ENCODE measurements around the gene GHITM.

DNA sequence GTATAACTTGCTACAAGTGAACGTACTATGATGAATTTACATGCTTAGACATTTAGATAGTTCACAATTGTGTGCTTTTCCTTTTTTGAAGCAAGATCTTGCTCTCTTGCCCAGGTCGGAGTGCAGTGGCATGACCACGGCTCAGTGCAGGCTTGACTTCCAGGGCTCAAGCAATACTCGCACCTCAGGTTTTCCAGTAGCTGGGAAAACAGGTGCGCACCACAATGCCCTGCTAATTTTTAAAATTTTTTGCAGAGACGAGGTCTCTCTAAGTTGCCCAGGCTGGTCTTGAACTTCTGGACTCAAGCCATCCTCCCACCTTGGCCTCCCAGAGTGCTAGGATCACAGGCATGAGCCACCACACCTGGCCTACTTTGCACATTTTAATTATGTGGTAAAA is 36.1 kb downstream of the GHITM start:
- TF ChIP-seq, protein P1, sequence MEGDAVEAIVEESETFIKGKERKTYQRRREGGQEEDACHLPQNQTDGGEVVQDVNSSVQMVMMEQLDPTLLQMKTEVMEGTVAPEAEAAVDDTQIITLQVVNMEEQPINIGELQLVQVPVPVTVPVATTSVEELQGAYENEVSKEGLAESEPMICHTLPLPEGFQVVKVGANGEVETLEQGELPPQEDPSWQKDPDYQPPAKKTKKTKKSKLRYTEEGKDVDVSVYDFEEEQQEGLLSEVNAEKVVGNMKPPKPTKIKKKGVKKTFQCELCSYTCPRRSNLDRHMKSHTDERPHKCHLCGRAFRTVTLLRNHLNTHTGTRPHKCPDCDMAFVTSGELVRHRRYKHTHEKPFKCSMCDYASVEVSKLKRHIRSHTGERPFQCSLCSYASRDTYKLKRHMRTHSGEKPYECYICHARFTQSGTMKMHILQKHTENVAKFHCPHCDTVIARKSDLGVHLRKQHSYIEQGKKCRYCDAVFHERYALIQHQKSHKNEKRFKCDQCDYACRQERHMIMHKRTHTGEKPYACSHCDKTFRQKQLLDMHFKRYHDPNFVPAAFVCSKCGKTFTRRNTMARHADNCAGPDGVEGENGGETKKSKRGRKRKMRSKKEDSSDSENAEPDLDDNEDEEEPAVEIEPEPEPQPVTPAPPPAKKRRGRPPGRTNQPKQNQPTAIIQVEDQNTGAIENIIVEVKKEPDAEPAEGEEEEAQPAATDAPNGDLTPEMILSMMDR (IDR thresholded peaks at IDR 0.05) = no peak
- TF ChIP-seq POLR2A (IDR thresholded peaks at IDR 0.05) = no peak
